Measurements from ENCODE around the gene ANKRD42. TPM values are rescaled to one million over a fixed set of nuclear protein-coding genes. Genes with fewer than 3 reads are reported as not detected.

ANKRD42 gene
- polyA plus RNA-seq, 1 of the 3 experiments (the other 2 are of a cell fraction) = 13.3 TPM

- no peaks in the 10 kb centered on the region for H3K27me3 ChIP-seq (ENCODE audit: insufficient read depth)
- no peaks in the 10 kb centered on the region for H3K36me3 ChIP-seq (replicated peaks in 1 of 2; ENCODE audit: control insufficient read depth in 1 of 2, insufficient read depth in 2 of 2, low read length in 1 of 2)
- no peak for DNase-seq
- H3K27ac ChIP-seq (ENCODE audit: low read depth in 2 of 2, low read length in 1 of 2) = no peak overlapping the region
- no peaks in the 10 kb centered on the region for H3F3A ChIP-seq (replicated peaks; ENCODE audit: insufficient read depth)
- H3K79me2 ChIP-seq (ENCODE audit: insufficient read depth) = no peaks in the 10 kb centered on the region
- no peak overlapping the region for H3K9ac ChIP-seq
- no peaks in the 10 kb centered on the region for H3K4me1 ChIP-seq (ENCODE audit: control insufficient read depth in 1 of 2, insufficient read depth in 2 of 2, low read depth in 1 of 2, low read length in 1 of 2)
- no peak overlapping the region for H3K4me2 ChIP-seq
- ChIA-PET CTCF (interaction anchor here (0.9 to 8.2 kb wide), 5 partner anchors 9 to 524 kb away, joined by 3 to 171 read pairs (median 19); no protein-coding TSS in a partner anchor), POLR2A (no interaction called here)
- no peak overlapping the region for H2AFZ ChIP-seq (ENCODE audit: low read depth)
- H3K9me2 ChIP-seq = no peaks in the 10 kb centered on the region
- 75% methylated on average over 4 of the region's 4 CpGs for WGBS (ENCODE audit: low lambda C conversion rate)
- TF ChIP-seq EP300 (IDR thresholded peaks at IDR 0.05; ENCODE audit: borderline replicate concordance in 1 of 2, low read depth in 1 of 2, low read length in 1 of 2) = no peak
- peak; percentile 77 for TF ChIP-seq REST (IDR thresholded peaks at IDR 0.05; ENCODE audit: low read depth, low read length)
- H3K9me3 ChIP-seq = no peaks in the 10 kb centered on the region
- no peaks in the 10 kb centered on the region for H4K20me1 ChIP-seq (ENCODE audit: insufficient read depth)
- no peak overlapping the region for H3K4me3 ChIP-seq (ENCODE audit: low read depth in 2 of 2, low read length in 1 of 2)
These were observed 100.7 kb downstream of the ANKRD42 start for GRCh38 chr11:83294208-83294607.

Small RNA genes within 50 kb of the gene (small RNA-seq; reads per million reads assigned to genes)
- gene AP000873.5 = 0 reads per million in 7 experiments

Other genes with a start within 250 kb of the ANKRD42 start
- gene RAB30, start 121.8 kb upstream of the ANKRD42 start, polyA plus RNA-seq (2012; rRNA removed) = 3.3 and 4.5 TPM in 2 replicates
- 22.4 and 35.3 TPM in 2 replicates for gene PCF11, start 36.6 kb upstream of the ANKRD42 start, polyA plus RNA-seq (2012; rRNA removed)
- gene CCDC90B, start 92.7 kb downstream of the ANKRD42 start, polyA plus RNA-seq (2012; rRNA removed) = 47.9 and 50.2 TPM in 2 replicates